ENCODE results near the gene GFI1B. TPM values are rescaled to one million over a fixed set of nuclear protein-coding genes. Genes with fewer than 3 reads are reported as not detected.

GFI1B gene
- total and polyA plus RNA-seq, 2 of the 13 experiments (the other 11 are each of a cell fraction or from before 2014, with no cell fraction given) = 0.15 to 0.51 TPM

- no peak for TF ChIP-seq HOXD1 (CRISPR knock-in tag; IDR thresholded peaks at IDR 0.05)
- TF ChIP-seq ZBTB14 (CRISPR knock-in tag; IDR thresholded peaks at IDR 0.05) = peak; percentile 12; the same call in 1 of the 2 replicates
- TF ChIP-seq ZNF20 (CRISPR knock-in tag; IDR thresholded peaks at IDR 0.05) = no peak
- no peak for TF ChIP-seq NFIB (CRISPR knock-in tag; IDR thresholded peaks at IDR 0.05; ENCODE audit: borderline replicate concordance)
- TF ChIP-seq RBM22 (optimal IDR thresholded peaks at IDR 0.05; ENCODE audit: low read length) = peak; percentile 27
- TF ChIP-seq NFIC (IDR thresholded peaks at IDR 0.05; ENCODE audit: low read length) = peak; percentile 64
- no peak for TF ChIP-seq JUND (CRISPR knock-in tag; IDR thresholded peaks at IDR 0.05)
- TF ChIP-seq SMC3 (IDR thresholded peaks at IDR 0.05; ENCODE audit: low read length) = no peak
- TF ChIP-seq ZMAT5 (CRISPR knock-in tag; IDR thresholded peaks at IDR 0.05; ENCODE audit: borderline replicate concordance, low read depth) = no peak
- TF ChIP-seq YY1 (IDR thresholded peaks at IDR 0.05; ENCODE audit: insufficient read depth, insufficient replicate concordance, low read depth, low read length) = peak; percentile 91
- TF ChIP-seq MED13 (CRISPR knock-in tag; IDR thresholded peaks at IDR 0.05) = no peak
- TF ChIP-seq NFE2L1 (CRISPR knock-in tag; IDR thresholded peaks at IDR 0.05; ENCODE audit: borderline replicate concordance) = no peak
- no peak for TF ChIP-seq DPF2 (CRISPR knock-in tag; IDR thresholded peaks at IDR 0.05; ENCODE audit: borderline replicate concordance, low read depth)
- TF ChIP-seq HES4 (CRISPR knock-in tag; IDR thresholded peaks at IDR 0.05; ENCODE audit: borderline replicate concordance) = no peak
- no peak for TF ChIP-seq ZSCAN29 (CRISPR knock-in tag; conservative IDR thresholded peaks at IDR 0.05)
- TF ChIP-seq ZSCAN30 (CRISPR knock-in tag; IDR thresholded peaks at IDR 0.05) = 0 out of 2 replicates have a peak, but pooled peaks have one; percentile 50
- no peak for TF ChIP-seq KLF13 (CRISPR knock-in tag; IDR thresholded peaks at IDR 0.05)
- no peak for TF ChIP-seq KAT2B (IDR thresholded peaks at IDR 0.05; ENCODE audit: borderline replicate concordance, low read depth, low read length)
- TF ChIP-seq NPAS2 (CRISPR knock-in tag; IDR thresholded peaks at IDR 0.05; ENCODE audit: borderline replicate concordance) = no peak
- TF ChIP-seq TRIM22 (IDR thresholded peaks at IDR 0.05) = no peak
- peak; percentile 56; the same call in 1 of the 2 replicates for TF ChIP-seq ZNF329 (CRISPR knock-in tag; IDR thresholded peaks at IDR 0.05; ENCODE audit: low read depth)
- no peak; the same call in 1 of the 2 replicates for TF ChIP-seq KLF11 (CRISPR knock-in tag; IDR thresholded peaks at IDR 0.05)
- TF ChIP-seq ZNF160 (CRISPR knock-in tag; IDR thresholded peaks at IDR 0.05) = no peak
- TF ChIP-seq YEATS2 (CRISPR knock-in tag; IDR thresholded peaks at IDR 0.05; ENCODE audit: borderline replicate concordance) = peak; percentile 94
- TF ChIP-seq ZBTB7B (CRISPR knock-in tag; IDR thresholded peaks at IDR 0.05) = 0 out of 2 replicates have a peak, but pooled peaks have one; percentile 48
- peak; percentile 86; the same call in 1 of the 2 replicates for TF ChIP-seq ZNF619 (CRISPR knock-in tag; IDR thresholded peaks at IDR 0.05)
- TF ChIP-seq NR2C2 (CRISPR knock-in tag; IDR thresholded peaks at IDR 0.05; ENCODE audit: borderline replicate concordance) = peak; percentile 70
Measured at GRCh38 chr9:133030317-133031129, 52.0 kb downstream of the GFI1B start, which contains the start of gene GTF3C5 (continued).

Measured in HepG2 (cell line).